GM12874 (cell line): ENCODE measurements around the gene PARD3.

Experiments used
- CTCF ChIP-seq: IDR thresholded peaks from 2 replicates; pipeline ENCODE4 v1.5.1; 2011; ENCODE audit warnings: low read depth, mild to moderate bottlenecking, control low read depth, low read length, moderate library complexity; ENCODE audit not compliant: insufficient read depth

Gene PARD3

GRCh38 chr10:34378297-34378696 lies 436.8 kb downstream of the PARD3 start:
- no peak for TF ChIP-seq CTCF

GRCh38 chr10:34377833-34378232 lies 437.3 kb downstream of the PARD3 start:
- no peak for TF ChIP-seq CTCF

GRCh38 chr10:34374356-34375045 lies 440.6 kb downstream of the PARD3 start:
- TF ChIP-seq CTCF: no peak

- TF ChIP-seq CTCF: no peak
Observed at GRCh38 chr10:34373211-34373610, 441.9 kb downstream of the PARD3 start.

- TF ChIP-seq CTCF: no peak
Observed at GRCh38 chr10:34372509-34372908, 442.6 kb downstream of the PARD3 start.

- no peak for TF ChIP-seq CTCF
Observed at GRCh38 chr10:34370126-34370525, 445.0 kb downstream of the PARD3 start.

- TF ChIP-seq CTCF: no peak
Observed at GRCh38 chr10:34369120-34369519, 446.0 kb downstream of the PARD3 start.
